GM23338 (cell line): Measurements from ENCODE around the gene PAX5.

Experiments used
- CREB1 ChIP-seq: fragments of 250-450 bp; sonication (Bioruptor Pico); IDR thresholded peaks from 2 replicates; pipeline ENCODE4 v1.5.0; 2020; ENCODE audit warnings: low read depth, mild to moderate bottlenecking, moderate library complexity
- CTCF ChIP-seq, 2 experiments: fragments of 200-600 bp in 1 of 2; sonication (generic) in 1 of 2; conservative IDR thresholded peaks; 2 replicates each; pipeline versions ENCODE4 v1.5.1 to v1.6.1; 2016 to 2017; ENCODE audit warnings: antibody characterized with exemption in 2 of 2, low read depth in 2 of 2, mild to moderate bottlenecking in 2 of 2, moderate library complexity in 1 of 2
- ETS1 ChIP-seq: IDR thresholded peaks from 2 replicates; pipeline ENCODE4 v1.6.1; 2016; ENCODE audit warnings: antibody characterized with exemption
- EZH2 ChIP-seq: fragments of 200-600 bp; sonication (generic); IDR thresholded peaks from one replicate; pipeline ENCODE4 v1.8.0; 2017; ENCODE audit warnings: antibody characterized with exemption, mild to moderate bottlenecking, low read depth; ENCODE audit not compliant: unreplicated experiment
- EZH2phosphoT487 ChIP-seq: fragments of 200-600 bp; sonication (generic); IDR thresholded peaks from one replicate; pipeline ENCODE4 v1.8.1; 2018; ENCODE audit warnings: antibody characterized with exemption; ENCODE audit not compliant: unreplicated experiment
- JUNB ChIP-seq: IDR thresholded peaks from one replicate; pipeline ENCODE4 v1.6.1; 2016; ENCODE audit warnings: antibody characterized with exemption; ENCODE audit not compliant: unreplicated experiment
- NANOG ChIP-seq: IDR thresholded peaks from 2 replicates; pipeline ENCODE4 v1.6.1; 2016; ENCODE audit warnings: antibody characterized with exemption, borderline replicate concordance
- POLR2AphosphoS5 ChIP-seq: IDR thresholded peaks from 2 replicates; pipeline ENCODE4 v1.6.1; 2016; ENCODE audit warnings: antibody characterized with exemption, low read depth
- REST ChIP-seq: IDR thresholded peaks from one replicate; pipeline ENCODE4 v1.6.1; 2018; ENCODE audit warnings: antibody characterized with exemption; ENCODE audit not compliant: unreplicated experiment
- ZNF114 ChIP-seq: fragments of 250-450 bp; sonication (Bioruptor Pico); IDR thresholded peaks from 2 replicates; pipeline ENCODE4 v1.5.0; 2020; ENCODE audit warnings: mild to moderate bottlenecking, moderate library complexity

- TF ChIP-seq EZH2 (no peak), CTCF (conservative IDR thresholded peaks at IDR 0.05; ENCODE audit: low read depth in 2 of 2) (no peak), POLR2AphosphoS5 (no peak), EZH2phosphoT487 (no peak), JUNB (no peak), ETS1 (no peak), REST (no peak), NANOG (no peak), CREB1 (CRISPR knock-in tag) (no peak), ZNF114 (no peak)
Observed at GRCh38 chr9:36802201-36802920, 231.7 kb downstream of the PAX5 start.
